ENCODE data around the gene ELAVL4.

Gene ELAVL4
- total RNA-seq = 0.08 to 4.6 (median 0.69) reads per million in 17 experiments

- DNase-seq = peak; percentile 20 to 52 (median 36)
Measured at GRCh38 chr1:50108497-50109059, at the start of gene ELAVL4. Gene ELAVL4, plus strand, starts transcription at chr1:50108920. Its CDS starts 270 bp downstream, at chr1:50109190.

- peak in 2 of 4 experiments; percentile 3 to 5 for DNase-seq
Measured at GRCh38 chr1:50060279-50060678, 48.4 kb upstream of the ELAVL4 start.

GRCh38 chr1:50066806-50067205, 41.9 kb upstream of the ELAVL4 start:
- DNase-seq = no peak

- DNase-seq = peak in 1 of 4 experiments; percentile 5
Measured at GRCh38 chr1:50074931-50075330, 33.8 kb upstream of the ELAVL4 start.

GRCh38 chr1:50077273-50077672, 31.4 kb upstream of the ELAVL4 start:
- DNase-seq = no peak

GRCh38 chr1:50080904-50081586, 27.7 kb upstream of the ELAVL4 start:
- peak in 3 of 4 experiments; percentile 10 to 31 (median 29) for DNase-seq

GRCh38 chr1:50084389-50084788, 24.3 kb upstream of the ELAVL4 start:
- DNase-seq = no peak

GRCh38 chr1:50091068-50091467, 17.7 kb upstream of the ELAVL4 start:
- no peak for DNase-seq

GRCh38 chr1:50095716-50096115, 13.0 kb upstream of the ELAVL4 start:
- peak in 1 of 4 experiments; percentile 23 for DNase-seq

GRCh38 chr1:50097021-50097679, 11.6 kb upstream of the ELAVL4 start:
- peak; percentile 34 to 67 (median 57) for DNase-seq

GRCh38 chr1:50097791-50098190, 10.9 kb upstream of the ELAVL4 start:
- peak in 2 of 4 experiments; percentile 27 to 47 for DNase-seq

- DNase-seq = peak; percentile 6 to 51 (median 29)
Measured at GRCh38 chr1:50098591-50099021, 10.1 kb upstream of the ELAVL4 start.

- no peak for DNase-seq
Measured at GRCh38 chr1:50099654-50100053, 9.1 kb upstream of the ELAVL4 start.

- no peak for DNase-seq
Measured at GRCh38 chr1:50103615-50104081, 5.1 kb upstream of the ELAVL4 start.

- DNase-seq = peak in 2 of 4 experiments; percentile 15 to 16
Measured at GRCh38 chr1:50105433-50105832, 3.3 kb upstream of the ELAVL4 start.

GRCh38 chr1:50106095-50106761, 2.5 kb upstream of the ELAVL4 start:
- no peak for DNase-seq

- no peak for DNase-seq
Measured at GRCh38 chr1:50109116-50109515, 396 bp downstream of the ELAVL4 start.

- peak; percentile 64 to 86 (median 76) for DNase-seq
Measured at GRCh38 chr1:50109647-50110075, 941 bp downstream of the ELAVL4 start.

GRCh38 chr1:50110151-50110550, 1.4 kb downstream of the ELAVL4 start:
- DNase-seq = peak; percentile 32 to 67 (median 54)

- no peak for DNase-seq
Measured at GRCh38 chr1:50110656-50111055, 1.9 kb downstream of the ELAVL4 start.

GRCh38 chr1:50111503-50111902, 2.8 kb downstream of the ELAVL4 start:
- no peak for DNase-seq

- no peak for DNase-seq
Measured at GRCh38 chr1:50112193-50112592, 3.5 kb downstream of the ELAVL4 start.

- DNase-seq = peak in 1 of 4 experiments; percentile 1
Measured at GRCh38 chr1:50123071-50123470, 14.4 kb downstream of the ELAVL4 start.
